Liver (tissue), 3 donors: ENCODE measurements around the gene KCNMB2.

Experiments used
- EGR1 ChIP-seq, 2 donors: IDR thresholded peaks; 2 replicates each; pipeline ENCODE4 v1.6.1; 2016 to 2018; ENCODE audit warnings: antibody characterized with exemption in 2 of 2, low read depth in 2 of 2
- FOXA1 ChIP-seq: IDR thresholded peaks from 2 replicates; pipeline ENCODE4 v1.6.1; 2016; ENCODE audit warnings: antibody characterized with exemption
- GABPA ChIP-seq, 2 donors: IDR thresholded peaks in 1 of 2; conservative IDR thresholded peaks in 1 of 2; 2 replicates each; pipeline ENCODE4 v1.6.1; 2016; ENCODE audit warnings: antibody characterized with exemption in 2 of 2, mild to moderate bottlenecking in 1 of 2, moderate library complexity in 1 of 2
- NR2F2 ChIP-seq: IDR thresholded peaks from 2 replicates; pipeline ENCODE4 v1.6.1; 2016; ENCODE audit warnings: antibody characterized with exemption
- RAD21 ChIP-seq, 2 donors: IDR thresholded peaks; 2 replicates each; pipeline ENCODE4 v1.6.1; 2016; ENCODE audit warnings: antibody characterized with exemption in 2 of 2, mild to moderate bottlenecking in 2 of 2
- SP1 ChIP-seq: IDR thresholded peaks from 2 replicates; pipeline ENCODE4 v1.6.1; 2018; ENCODE audit warnings: antibody characterized with exemption, mild to moderate bottlenecking
- TAF1 ChIP-seq: conservative IDR thresholded peaks from 2 replicates; pipeline ENCODE4 v1.6.1; 2016; ENCODE audit warnings: antibody characterized with exemption, mild to moderate bottlenecking
- YY1 ChIP-seq: IDR thresholded peaks from 2 replicates; pipeline ENCODE4 v1.6.1; 2016; ENCODE audit warnings: antibody characterized with exemption, mild to moderate bottlenecking
- TF ChIP-seq, protein P1 (sequence below): fragments of 150-350 bp; IDR thresholded peaks from 2 replicates; pipeline ENCODE4 v1.5.1; 2017; ENCODE audit warnings: improper control_type of control experiment, low read depth, low read length; ENCODE audit not compliant: missing input control
- TF ChIP-seq, protein P2 (sequence below): IDR thresholded peaks from 2 replicates; pipeline ENCODE4 v1.6.1; 2016; ENCODE audit warnings: antibody characterized with exemption, mild to moderate bottlenecking
- TF ChIP-seq, protein P3 (sequence below): IDR thresholded peaks from 2 replicates; pipeline ENCODE4 v1.6.1; 2016; ENCODE audit warnings: antibody characterized with exemption
- TF ChIP-seq, protein P4 (sequence below): IDR thresholded peaks from 2 replicates; pipeline ENCODE4 v1.6.1; 2016; ENCODE audit warnings: antibody characterized with exemption
- TF ChIP-seq, protein P5 (sequence below): IDR thresholded peaks from 2 replicates; pipeline ENCODE4 v1.6.1; 2016; ENCODE audit warnings: antibody characterized with exemption
- donor health status: healthy.
- donor health status: healthy.

DNA sequence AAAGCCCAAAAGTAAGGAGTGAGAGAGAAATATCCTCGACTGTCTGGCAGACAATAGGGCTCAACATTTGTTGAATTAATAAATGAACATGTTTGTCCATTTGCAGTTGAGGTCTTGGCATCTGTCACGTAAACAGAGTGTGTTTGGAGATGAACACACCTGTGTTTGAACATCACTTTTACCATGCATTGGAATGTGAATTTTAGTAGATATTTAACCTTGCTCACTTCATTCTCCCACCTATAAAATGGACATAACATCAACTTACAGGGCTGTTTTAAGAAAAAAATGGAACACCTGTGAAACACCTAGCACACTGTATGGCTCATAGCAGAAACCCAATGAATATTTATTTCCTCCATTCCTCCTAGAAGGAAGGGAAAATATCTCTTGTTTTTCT is 204.8 kb downstream of the KCNMB2 start:
- TF ChIP-seq SP1, result no peak
- no peak for TF ChIP-seq YY1
- TF ChIP-seq, protein P1, sequence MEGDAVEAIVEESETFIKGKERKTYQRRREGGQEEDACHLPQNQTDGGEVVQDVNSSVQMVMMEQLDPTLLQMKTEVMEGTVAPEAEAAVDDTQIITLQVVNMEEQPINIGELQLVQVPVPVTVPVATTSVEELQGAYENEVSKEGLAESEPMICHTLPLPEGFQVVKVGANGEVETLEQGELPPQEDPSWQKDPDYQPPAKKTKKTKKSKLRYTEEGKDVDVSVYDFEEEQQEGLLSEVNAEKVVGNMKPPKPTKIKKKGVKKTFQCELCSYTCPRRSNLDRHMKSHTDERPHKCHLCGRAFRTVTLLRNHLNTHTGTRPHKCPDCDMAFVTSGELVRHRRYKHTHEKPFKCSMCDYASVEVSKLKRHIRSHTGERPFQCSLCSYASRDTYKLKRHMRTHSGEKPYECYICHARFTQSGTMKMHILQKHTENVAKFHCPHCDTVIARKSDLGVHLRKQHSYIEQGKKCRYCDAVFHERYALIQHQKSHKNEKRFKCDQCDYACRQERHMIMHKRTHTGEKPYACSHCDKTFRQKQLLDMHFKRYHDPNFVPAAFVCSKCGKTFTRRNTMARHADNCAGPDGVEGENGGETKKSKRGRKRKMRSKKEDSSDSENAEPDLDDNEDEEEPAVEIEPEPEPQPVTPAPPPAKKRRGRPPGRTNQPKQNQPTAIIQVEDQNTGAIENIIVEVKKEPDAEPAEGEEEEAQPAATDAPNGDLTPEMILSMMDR, result no peak
- TF ChIP-seq, protein P2, sequence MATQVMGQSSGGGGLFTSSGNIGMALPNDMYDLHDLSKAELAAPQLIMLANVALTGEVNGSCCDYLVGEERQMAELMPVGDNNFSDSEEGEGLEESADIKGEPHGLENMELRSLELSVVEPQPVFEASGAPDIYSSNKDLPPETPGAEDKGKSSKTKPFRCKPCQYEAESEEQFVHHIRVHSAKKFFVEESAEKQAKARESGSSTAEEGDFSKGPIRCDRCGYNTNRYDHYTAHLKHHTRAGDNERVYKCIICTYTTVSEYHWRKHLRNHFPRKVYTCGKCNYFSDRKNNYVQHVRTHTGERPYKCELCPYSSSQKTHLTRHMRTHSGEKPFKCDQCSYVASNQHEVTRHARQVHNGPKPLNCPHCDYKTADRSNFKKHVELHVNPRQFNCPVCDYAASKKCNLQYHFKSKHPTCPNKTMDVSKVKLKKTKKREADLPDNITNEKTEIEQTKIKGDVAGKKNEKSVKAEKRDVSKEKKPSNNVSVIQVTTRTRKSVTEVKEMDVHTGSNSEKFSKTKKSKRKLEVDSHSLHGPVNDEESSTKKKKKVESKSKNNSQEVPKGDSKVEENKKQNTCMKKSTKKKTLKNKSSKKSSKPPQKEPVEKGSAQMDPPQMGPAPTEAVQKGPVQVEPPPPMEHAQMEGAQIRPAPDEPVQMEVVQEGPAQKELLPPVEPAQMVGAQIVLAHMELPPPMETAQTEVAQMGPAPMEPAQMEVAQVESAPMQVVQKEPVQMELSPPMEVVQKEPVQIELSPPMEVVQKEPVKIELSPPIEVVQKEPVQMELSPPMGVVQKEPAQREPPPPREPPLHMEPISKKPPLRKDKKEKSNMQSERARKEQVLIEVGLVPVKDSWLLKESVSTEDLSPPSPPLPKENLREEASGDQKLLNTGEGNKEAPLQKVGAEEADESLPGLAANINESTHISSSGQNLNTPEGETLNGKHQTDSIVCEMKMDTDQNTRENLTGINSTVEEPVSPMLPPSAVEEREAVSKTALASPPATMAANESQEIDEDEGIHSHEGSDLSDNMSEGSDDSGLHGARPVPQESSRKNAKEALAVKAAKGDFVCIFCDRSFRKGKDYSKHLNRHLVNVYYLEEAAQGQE, result no peak
- TF ChIP-seq TAF1, result no peak
- TF ChIP-seq EGR1 (IDR thresholded peaks at IDR 0.05; ENCODE audit: low read depth in 2 of 2), result no peak
- TF ChIP-seq NR2F2, result no peak
- TF ChIP-seq, protein P3, sequence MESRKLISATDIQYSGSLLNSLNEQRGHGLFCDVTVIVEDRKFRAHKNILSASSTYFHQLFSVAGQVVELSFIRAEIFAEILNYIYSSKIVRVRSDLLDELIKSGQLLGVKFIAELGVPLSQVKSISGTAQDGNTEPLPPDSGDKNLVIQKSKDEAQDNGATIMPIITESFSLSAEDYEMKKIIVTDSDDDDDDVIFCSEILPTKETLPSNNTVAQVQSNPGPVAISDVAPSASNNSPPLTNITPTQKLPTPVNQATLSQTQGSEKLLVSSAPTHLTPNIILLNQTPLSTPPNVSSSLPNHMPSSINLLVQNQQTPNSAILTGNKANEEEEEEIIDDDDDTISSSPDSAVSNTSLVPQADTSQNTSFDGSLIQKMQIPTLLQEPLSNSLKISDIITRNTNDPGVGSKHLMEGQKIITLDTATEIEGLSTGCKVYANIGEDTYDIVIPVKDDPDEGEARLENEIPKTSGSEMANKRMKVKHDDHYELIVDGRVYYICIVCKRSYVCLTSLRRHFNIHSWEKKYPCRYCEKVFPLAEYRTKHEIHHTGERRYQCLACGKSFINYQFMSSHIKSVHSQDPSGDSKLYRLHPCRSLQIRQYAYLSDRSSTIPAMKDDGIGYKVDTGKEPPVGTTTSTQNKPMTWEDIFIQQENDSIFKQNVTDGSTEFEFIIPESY, result no peak
- TF ChIP-seq, protein P4, sequence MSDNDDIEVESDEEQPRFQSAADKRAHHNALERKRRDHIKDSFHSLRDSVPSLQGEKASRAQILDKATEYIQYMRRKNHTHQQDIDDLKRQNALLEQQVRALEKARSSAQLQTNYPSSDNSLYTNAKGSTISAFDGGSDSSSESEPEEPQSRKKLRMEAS, result no peak
- no peak for TF ChIP-seq GABPA (IDR thresholded peaks at IDR 0.05 in 1 of 2, conservative IDR thresholded peaks at IDR 0.05 in 1 of 2)
- TF ChIP-seq RAD21 (IDR thresholded peaks at IDR 0.05), result no peak
- TF ChIP-seq, protein P5, sequence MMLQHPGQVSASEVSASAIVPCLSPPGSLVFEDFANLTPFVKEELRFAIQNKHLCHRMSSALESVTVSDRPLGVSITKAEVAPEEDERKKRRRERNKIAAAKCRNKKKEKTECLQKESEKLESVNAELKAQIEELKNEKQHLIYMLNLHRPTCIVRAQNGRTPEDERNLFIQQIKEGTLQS, result no peak
- no peak for TF ChIP-seq FOXA1
